Measurements from ENCODE around the gene SPTBN1. TPM values are rescaled to one million over a fixed set of nuclear protein-coding genes. Genes with fewer than 3 reads are reported as not detected.
A peak's percentile ranks its signal among the peaks of the same experiment; 100 is the strongest.
"Not testable (repeated sequence)": the region's sequence is repeated elsewhere in the genome, so short reads cannot be mapped to it uniquely, and the experiment has no call there.

SPTBN1 gene
- total and polyA plus RNA-seq, 2 donors, result 118 to 352 TPM

DNA sequence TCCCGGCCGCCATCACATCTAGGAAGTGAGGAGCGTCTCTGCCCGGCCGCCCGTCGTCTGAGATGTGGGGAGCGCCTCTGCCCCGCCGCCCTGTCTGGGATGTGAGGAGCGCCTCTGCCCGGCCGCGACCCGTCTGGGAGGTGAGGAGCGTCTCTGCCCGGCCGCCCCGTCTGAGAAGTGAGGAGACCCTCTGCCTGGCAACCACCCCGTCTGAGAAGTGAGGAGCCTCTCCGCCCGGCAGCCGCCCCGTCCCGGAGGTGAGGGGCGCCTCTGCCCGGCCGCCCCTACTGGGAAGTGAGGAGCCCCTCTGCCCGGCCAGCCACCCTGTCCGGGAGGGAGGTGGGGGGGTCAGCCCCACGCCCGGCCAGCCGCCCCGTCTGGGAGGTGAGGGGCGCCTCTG is 29.6 kb downstream of the SPTBN1 start:
- H3K4me1 ChIP-seq (ENCODE audit: insufficient read depth); H3K36me3 ChIP-seq (ENCODE audit: insufficient read depth); H3K4me3 ChIP-seq (ENCODE audit: low read depth, low read length); H3K27ac ChIP-seq (ENCODE audit: low read depth); DNase-seq (ENCODE audit: extremely low spot score): not testable (repeated sequence)
- WGBS, result 98% methylated on average over 33 of the region's 35 CpGs

DNA sequence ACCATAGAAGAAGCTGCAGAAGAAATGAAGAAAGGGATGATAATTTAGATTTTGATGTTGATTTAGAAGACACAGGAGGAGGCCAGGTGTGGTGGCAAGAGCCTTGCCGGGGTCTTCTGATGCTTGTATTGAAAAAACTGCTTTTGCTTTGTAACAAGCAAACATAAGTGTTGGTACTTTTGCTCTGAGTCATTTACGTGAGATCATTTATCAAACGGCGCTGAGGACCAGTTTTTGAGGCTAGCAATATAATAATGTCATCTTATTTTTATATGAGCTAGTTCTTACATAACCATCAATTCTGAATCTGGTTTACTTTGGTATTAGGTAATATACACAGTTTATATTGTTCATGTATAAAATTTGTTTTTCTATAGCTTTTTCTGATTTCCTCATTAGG is 30.6 kb downstream of the SPTBN1 start:
- Histone ChIP-seq H3K36me3 (ENCODE audit: insufficient read depth) (no peaks in the 10 kb centered on the region), H3K4me1 (ENCODE audit: insufficient read depth) (no peaks in the 10 kb centered on the region), H3K4me3 (ENCODE audit: low read depth, low read length) (no peak overlapping the region), H3K27ac (ENCODE audit: low read depth) (no peak overlapping the region)
- 71% methylated on average over 4 of the region's 4 CpGs for WGBS
- no peak for DNase-seq (ENCODE audit: extremely low spot score)

DNA sequence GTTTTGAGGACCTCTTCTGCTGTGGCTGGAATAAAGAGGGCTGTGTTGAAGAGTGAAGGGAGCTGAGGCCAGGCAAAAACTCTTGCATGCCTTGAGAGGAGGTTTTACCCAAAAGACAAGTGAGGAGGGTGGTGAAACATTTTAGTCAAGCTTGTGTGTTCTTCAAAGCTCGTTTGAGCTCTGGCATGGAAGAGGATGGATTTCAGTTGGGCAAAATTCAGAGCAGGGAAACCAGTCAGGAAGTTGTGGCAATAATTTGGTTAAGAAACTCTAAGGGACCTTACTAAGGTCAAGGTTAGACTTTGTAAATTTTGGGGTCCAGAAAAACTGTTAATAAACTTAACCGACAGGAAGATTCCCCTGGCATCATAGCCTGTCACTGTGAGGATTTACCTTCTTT is 34.7 kb downstream of the SPTBN1 start:
- Histone ChIP-seq H3K27ac (ENCODE audit: low read depth) (no peak overlapping the region), H3K36me3 (ENCODE audit: insufficient read depth) (no peaks in the 10 kb centered on the region), H3K4me3 (ENCODE audit: low read depth, low read length) (no peak overlapping the region), H3K4me1 (ENCODE audit: insufficient read depth) (no peaks in the 10 kb centered on the region)
- 75% methylated on average over 2 of the region's 2 CpGs for WGBS
- DNase-seq (ENCODE audit: extremely low spot score), result no peak

DNA sequence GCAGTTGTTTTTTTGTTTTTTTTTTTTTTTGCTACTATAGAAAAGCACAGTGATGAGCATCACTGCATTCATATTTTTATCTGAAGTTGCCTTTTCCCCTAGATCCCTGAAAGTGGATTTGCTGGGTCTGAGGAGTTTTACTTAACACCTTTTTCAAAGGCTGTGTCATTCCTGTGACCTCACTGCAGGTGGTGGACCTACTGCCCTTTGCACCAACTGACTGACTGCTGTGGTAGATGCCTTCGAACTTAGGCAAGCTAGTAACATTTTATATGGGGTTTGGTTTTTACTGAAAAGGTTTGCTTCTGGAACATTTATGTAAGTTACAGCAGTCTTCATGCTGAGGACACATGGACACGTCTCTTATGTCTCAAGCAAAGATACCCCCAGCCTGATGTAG is 36.2 kb downstream of the SPTBN1 start:
- no peaks in the 10 kb centered on the region for H3K4me1 ChIP-seq (ENCODE audit: insufficient read depth)

DNA sequence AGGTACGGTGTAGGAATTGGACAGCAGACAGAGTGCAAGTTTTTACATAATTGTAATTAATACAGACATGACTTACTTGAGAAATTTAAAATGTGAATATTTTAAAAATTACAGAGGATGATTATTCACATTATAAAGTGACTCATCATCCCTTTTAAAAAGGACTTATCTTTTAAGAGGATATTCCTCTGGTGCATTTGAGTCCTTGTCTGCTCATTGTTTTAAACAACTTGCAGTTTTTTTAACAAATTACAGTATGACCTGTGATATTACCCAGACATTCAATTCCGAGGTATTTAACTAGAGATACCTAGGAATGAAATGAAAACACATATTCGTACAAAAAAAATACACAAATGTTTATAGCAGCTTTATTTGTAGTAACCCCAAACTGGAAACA is 38.0 kb downstream of the SPTBN1 start:
- WGBS, result 46% methylated on average over 3 of the region's 3 CpGs
- Histone ChIP-seq H3K4me3 (ENCODE audit: low read depth, low read length) (no peak overlapping the region), H3K36me3 (ENCODE audit: insufficient read depth) (no peaks in the 10 kb centered on the region), H3K4me1 (ENCODE audit: insufficient read depth) (no peaks in the 10 kb centered on the region), H3K27ac (ENCODE audit: low read depth) (no peak overlapping the region)
- DNase-seq (ENCODE audit: extremely low spot score), result no peak

More for the DNA sequence above, 36.2 kb downstream of the SPTBN1 start:
- Histone ChIP-seq H3K4me3 (ENCODE audit: low read depth, low read length) (no peak overlapping the region), H3K36me3 (ENCODE audit: insufficient read depth) (no peaks in the 10 kb centered on the region), H3K27ac (ENCODE audit: low read depth) (no peak overlapping the region)
- no peak for DNase-seq (ENCODE audit: extremely low spot score)
- WGBS, result 70% methylated on average over 2 of the region's 2 CpGs

DNA sequence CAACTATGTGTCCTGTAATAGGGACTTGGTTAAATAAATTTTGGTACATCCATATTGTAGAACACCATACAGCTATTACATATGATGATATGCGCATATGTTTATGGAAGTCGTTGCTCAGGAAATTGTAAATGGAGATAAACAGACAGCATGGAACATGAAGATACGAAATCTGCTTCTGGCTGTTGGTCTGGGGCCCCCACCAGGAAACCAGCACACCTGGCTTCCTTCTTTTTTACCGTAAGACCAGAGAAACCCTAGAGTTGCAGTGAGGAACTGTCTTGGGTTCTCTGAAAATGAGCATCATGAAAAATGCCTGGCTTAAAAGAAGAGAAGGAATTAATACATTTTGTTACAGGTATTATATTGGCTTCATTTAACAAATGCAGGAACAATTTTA is 40.8 kb downstream of the SPTBN1 start:
- H3K27ac ChIP-seq (ENCODE audit: low read depth), result no peak overlapping the region
- no peaks in the 10 kb centered on the region for H3K36me3 ChIP-seq (ENCODE audit: insufficient read depth)
- no peak for DNase-seq (ENCODE audit: extremely low spot score)
- WGBS, result 74% methylated on average over 4 of the region's 4 CpGs
- H3K4me3 ChIP-seq (ENCODE audit: low read depth, low read length), result no peak overlapping the region
- peaks cover 3% of the 10 kb centered on the region for H3K4me1 ChIP-seq (ENCODE audit: insufficient read depth)

DNA sequence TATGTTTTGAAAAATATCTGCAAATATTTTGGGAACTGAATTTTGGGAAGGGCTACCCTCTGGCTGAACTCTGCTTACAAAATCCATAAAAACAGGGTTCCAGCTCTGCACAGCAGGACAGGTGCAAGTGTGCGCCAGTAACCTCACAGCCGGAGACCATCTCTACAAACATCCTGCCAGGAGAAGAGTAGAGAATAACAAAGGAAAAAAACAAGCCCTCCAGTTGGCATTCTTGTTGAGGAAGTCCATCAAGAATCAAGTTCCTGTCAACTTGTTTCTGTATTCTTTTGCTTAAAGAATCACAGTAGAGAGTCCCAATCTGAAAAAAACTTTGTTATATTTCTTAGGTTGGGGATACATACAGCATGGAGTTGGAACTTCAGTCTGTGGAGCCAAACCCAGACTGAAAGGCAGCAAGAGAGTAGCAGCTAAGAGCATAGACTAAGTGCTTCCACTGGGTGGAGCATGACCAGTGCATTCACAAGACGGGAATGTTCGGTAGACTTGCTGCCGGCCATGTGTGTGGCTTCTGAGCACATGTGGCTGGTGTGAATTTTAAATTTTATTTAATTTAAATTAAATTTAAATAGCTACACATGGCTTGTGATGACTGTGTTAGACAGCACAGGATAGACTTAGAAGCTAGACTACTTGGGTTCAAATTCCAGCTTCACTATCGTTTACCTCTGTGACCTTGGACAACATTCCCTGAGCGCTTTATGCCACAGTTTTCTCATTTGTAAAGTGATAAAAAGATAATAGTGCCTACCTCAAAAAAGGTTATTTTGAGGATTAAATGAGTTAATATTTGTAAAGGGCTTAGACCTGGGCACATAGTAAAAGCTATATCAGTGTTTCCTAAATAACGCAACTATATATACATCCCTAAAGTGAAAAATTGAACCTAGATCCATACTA is 41.9 kb downstream of the SPTBN1 start:
- H3K4me3 ChIP-seq (ENCODE audit: low read depth, low read length), result no peak overlapping the region
- no peak overlapping the region for H3K27ac ChIP-seq (ENCODE audit: low read depth)
- no peak for DNase-seq (ENCODE audit: extremely low spot score)
- WGBS, result 68% methylated on average over 8 of the region's 8 CpGs
- peaks cover 3% of the 10 kb centered on the region for H3K4me1 ChIP-seq (ENCODE audit: insufficient read depth)
- no peaks in the 10 kb centered on the region for H3K36me3 ChIP-seq (ENCODE audit: insufficient read depth)

DNA sequence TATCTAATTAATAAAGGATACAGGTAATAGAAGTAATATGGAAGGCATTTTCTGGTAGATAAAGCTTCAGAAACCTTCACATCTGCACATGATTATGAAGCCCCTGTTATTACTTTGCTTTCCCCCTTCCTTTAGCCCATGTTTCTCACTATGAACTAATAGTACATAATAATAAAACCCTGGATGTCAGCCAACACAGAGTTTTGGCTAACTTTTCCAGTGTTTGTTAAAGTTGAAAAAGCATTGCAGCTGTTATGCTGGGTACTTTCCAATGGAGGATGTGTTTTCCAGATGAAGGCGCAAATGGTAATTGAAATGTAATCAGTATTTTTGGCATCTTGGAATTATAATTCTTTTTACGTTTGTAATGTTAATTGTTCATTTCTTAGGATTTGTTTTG is 43.5 kb downstream of the SPTBN1 start:
- Histone ChIP-seq H3K27ac (ENCODE audit: low read depth) (no peak overlapping the region), H3K4me1 (ENCODE audit: insufficient read depth) (peaks cover 3% of the 10 kb centered on the region), H3K4me3 (ENCODE audit: low read depth, low read length) (no peak overlapping the region), H3K36me3 (ENCODE audit: insufficient read depth) (no peaks in the 10 kb centered on the region)
- peak; percentile 72 for DNase-seq (ENCODE audit: extremely low spot score)
- WGBS, result 44% methylated on average over 2 of the region's 2 CpGs

DNA sequence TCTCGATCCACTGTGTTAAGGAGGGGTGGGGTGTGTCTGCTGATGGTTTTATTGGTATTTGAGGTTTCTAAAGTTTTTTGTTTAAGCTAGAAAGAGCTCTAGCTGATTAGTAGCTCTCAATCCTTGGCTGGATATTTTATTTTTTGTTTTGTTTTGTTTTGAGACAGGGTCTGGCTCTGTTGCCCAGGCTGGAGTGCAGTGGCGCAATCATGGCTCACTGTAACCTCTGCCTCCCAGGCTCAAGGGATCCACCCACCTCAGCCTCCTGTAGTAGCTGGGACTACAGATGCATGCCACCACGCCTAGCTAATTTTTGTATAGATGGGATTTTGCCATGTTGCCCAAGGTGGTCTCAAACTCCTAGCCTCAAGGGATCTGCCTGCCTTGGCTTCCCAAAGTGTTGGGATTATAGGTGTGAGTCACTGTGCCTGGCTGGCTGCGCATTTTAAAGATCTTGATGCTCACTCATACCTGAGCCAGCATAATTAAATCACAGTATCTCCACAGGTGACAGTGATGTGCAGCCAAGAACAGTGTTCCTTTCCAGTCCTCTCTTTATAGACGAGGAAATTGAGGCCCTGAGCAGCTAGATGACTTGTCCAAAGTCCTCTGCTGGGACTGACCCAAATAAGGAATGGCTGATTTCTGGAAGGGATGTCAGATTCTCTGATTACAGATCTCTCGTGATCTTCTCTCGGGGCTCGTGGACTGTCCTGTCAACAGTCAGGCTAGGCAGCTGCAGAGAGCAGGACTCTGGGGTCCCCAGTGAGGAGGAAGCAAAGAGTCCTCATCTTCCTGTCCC is 44.5 kb downstream of the SPTBN1 start:
- Histone ChIP-seq H3K36me3 (ENCODE audit: insufficient read depth) (no peaks in the 10 kb centered on the region), H3K27ac (ENCODE audit: low read depth) (no peak overlapping the region), H3K4me3 (ENCODE audit: low read depth, low read length) (no peak overlapping the region), H3K4me1 (ENCODE audit: insufficient read depth) (peaks cover 5% of the 10 kb centered on the region)
- 43% methylated on average over 8 of the region's 8 CpGs for WGBS
- DNase-seq (ENCODE audit: extremely low spot score), result no peak

DNA sequence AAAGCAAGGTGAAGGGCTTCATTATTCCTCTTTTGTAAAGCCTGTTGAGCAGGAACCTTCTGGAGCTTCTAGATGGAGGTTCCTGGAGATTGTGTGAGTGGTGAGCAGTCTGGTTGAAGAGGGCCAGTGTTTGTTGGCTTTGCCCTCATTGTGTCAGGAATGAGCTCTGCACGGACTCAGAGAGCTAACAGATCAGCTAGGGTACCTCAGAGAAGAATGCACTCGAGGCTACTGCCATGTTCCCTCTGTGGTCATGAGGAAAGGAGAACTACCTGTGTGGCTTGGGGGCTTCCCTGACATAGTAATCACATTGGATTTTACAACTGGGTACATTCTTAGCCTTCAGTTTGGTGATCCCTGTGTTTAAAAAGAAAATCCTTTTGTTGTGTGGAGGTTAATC is 46.6 kb downstream of the SPTBN1 start:
- no peak overlapping the region for H3K27ac ChIP-seq (ENCODE audit: low read depth)
- no peaks in the 10 kb centered on the region for H3K36me3 ChIP-seq (ENCODE audit: insufficient read depth)
- peaks cover 5% of the 10 kb centered on the region for H3K4me1 ChIP-seq (ENCODE audit: insufficient read depth)
- WGBS, result 62% methylated on average over 2 of the region's 2 CpGs
- H3K4me3 ChIP-seq (ENCODE audit: low read depth, low read length), result no peak overlapping the region
- DNase-seq (ENCODE audit: extremely low spot score), result no peak

DNA sequence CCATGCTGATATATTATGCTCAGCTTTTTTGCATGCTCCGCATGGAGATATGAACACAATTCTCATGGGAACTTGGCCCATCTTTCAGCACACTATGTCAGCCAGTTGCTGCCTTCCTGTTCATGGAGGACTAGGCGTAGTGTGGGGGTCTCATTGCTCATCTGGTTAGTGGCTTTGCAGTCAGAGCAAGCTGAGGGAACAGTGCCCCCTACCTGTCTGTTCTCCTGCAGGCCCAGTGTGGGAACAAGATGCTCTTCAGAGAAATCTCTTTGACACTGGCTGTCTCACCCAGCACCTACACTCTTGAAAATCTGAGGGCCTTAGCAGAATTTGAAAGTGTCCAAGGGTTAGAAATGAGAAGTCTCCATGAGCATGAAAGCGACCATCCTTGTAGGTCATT is 47.1 kb downstream of the SPTBN1 start:
- 80% methylated on average over 3 of the region's 3 CpGs for WGBS
- Histone ChIP-seq H3K36me3 (ENCODE audit: insufficient read depth) (no peaks in the 10 kb centered on the region), H3K4me3 (ENCODE audit: low read depth, low read length) (no peak overlapping the region), H3K27ac (ENCODE audit: low read depth) (no peak overlapping the region), H3K4me1 (ENCODE audit: insufficient read depth) (peaks cover 5% of the 10 kb centered on the region)
- no peak for DNase-seq (ENCODE audit: extremely low spot score)

DNA sequence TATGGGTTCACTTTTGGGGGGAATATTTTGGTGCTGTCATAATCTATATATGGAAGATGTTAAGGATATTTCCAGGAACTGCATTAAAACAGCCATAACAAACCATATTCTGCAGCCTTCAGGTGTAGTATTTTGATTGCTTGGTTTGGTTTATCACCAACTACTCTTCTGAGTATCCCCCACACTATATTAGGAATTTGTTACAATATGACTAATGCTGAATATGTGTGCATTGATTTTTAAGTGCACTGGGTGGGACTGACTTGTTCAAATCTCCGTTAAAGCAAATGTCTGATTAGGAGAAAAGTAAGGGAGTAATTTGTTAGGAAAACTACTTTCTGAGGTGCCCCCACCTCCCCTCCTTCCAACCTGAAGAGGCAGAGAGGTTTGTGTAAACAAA is 47.7 kb downstream of the SPTBN1 start:
- Histone ChIP-seq H3K4me3 (ENCODE audit: low read depth, low read length) (no peak overlapping the region), H3K27ac (ENCODE audit: low read depth) (no peak overlapping the region), H3K36me3 (ENCODE audit: insufficient read depth) (no peaks in the 10 kb centered on the region), H3K4me1 (ENCODE audit: insufficient read depth) (peaks cover 5% of the 10 kb centered on the region)
- 58% methylated on average over 1 of the region's 1 CpG for WGBS
- no peak for DNase-seq (ENCODE audit: extremely low spot score)

DNA sequence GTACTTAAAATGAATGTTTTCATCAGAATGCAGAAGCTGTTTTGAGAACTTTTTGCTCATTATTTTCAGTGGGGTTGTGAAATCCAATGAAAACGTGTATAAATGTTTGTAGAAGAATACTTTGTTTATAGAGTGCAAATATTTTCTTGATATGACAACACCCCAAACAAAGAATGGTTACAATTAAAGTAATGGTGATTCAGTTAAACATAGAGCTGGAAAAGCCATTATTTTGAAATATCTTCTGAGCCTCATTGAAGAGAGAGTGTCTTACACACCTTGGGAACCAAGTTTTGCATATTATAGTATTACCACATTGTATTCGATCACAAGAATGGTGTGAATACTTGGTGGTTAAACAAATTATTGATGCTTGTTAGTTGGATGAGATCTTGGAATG is 48.7 kb downstream of the SPTBN1 start:
- Histone ChIP-seq H3K4me3 (ENCODE audit: low read depth, low read length) (no peak overlapping the region), H3K27ac (ENCODE audit: low read depth) (no peak overlapping the region), H3K36me3 (ENCODE audit: insufficient read depth) (no peaks in the 10 kb centered on the region), H3K4me1 (ENCODE audit: insufficient read depth) (peaks cover 5% of the 10 kb centered on the region)
- DNase-seq (ENCODE audit: extremely low spot score), result no peak
- 56% methylated on average over 2 of the region's 2 CpGs for WGBS

DNA sequence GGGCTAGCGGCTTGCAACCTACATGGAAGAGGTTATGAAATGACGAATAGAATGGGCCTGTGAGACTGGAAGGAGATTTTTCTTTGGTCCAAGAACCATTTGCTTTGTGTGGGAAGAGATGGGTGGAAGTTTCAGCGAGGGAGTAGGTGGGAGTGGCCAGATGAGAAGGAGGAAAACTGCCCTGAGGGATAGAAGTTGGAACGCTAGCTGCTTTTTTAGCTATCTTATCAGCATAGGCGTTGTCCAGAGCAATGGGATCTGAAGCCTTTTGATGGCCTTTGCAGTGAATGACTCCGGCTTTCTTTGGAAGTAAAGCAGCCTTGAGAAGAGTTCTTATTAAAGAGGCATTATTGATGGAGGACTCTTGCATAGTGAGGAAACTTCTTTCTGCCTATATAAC is 52.4 kb downstream of the SPTBN1 start:
- DNase-seq (ENCODE audit: extremely low spot score), result no peak
- no peak overlapping the region for H3K27ac ChIP-seq (ENCODE audit: low read depth)
- WGBS, result 77% methylated on average over 6 of the region's 6 CpGs
- no peak overlapping the region for H3K4me3 ChIP-seq (ENCODE audit: low read depth, low read length)
- H3K4me1 ChIP-seq (ENCODE audit: insufficient read depth), result peaks cover 2% of the 10 kb centered on the region
- H3K36me3 ChIP-seq (ENCODE audit: insufficient read depth), result no peaks in the 10 kb centered on the region
